Testis (tissue), 3 donors: ENCODE results near the gene HOXA7. TPM values are rescaled to one million over a fixed set of nuclear protein-coding genes. Genes with fewer than 3 reads are reported as not detected.
A peak's percentile ranks its signal among the peaks of the same experiment; 100 is the strongest.

Source experiments
- DNase-seq: peaks from one replicate; pipeline ENCODE4 v3.0.0-alpha.2; 2019
- H3K27ac ChIP-seq, 2 donors: fragments of 200-600 bp; sonication (generic); one replicate each; pipeline ENCODE4 v1.5.1; 2019
- H3K27me3 ChIP-seq: fragments of 200-600 bp; sonication (generic); one replicate; pipeline ENCODE4 v1.5.1; 2019
- H3K36me3 ChIP-seq: fragments of 200-600 bp; sonication (generic); one replicate; pipeline ENCODE4 v1.5.1; 2017; ENCODE audit warnings: low read depth; ENCODE audit errors: missing control alignments
- H3K4me1 ChIP-seq: fragments of 200-600 bp; sonication (generic); one replicate; pipeline ENCODE4 v1.5.1; 2019
- H3K4me3 ChIP-seq, 2 donors: fragments of 200-600 bp; sonication (generic); one replicate each; pipeline ENCODE4 v1.5.1; 2017 to 2019
- H3K9me3 ChIP-seq: fragments of 200-600 bp; sonication (generic); one replicate; pipeline ENCODE4 v1.5.1; 2017
- POLR2A ChIP-seq: fragments of 450-650 bp; IDR thresholded peaks from one replicate; pipeline ENCODE4 v1.6.1; 2017; ENCODE audit warnings: antibody characterized with exemption, mild to moderate bottlenecking, moderate library complexity
- WGBS, 2 donors: methylation state at CpG; one replicate each; pipeline ENCODE4 v1.1.5; 2018; 5-methylcytosine and 5-hydroxymethylcytosine counted together
- intact Hi-C: fragments of 100-400 bp; cut with DNase I; formaldehyde crosslinking; loops from one replicate; pipeline ENCODE4 v1.15.1; 2023; ENCODE audit warnings: low total_unique reads
- polyA plus RNA-seq: library from polyadenylated mRNA; stranded (reverse); fragments of 350-450 nt; fragmentation: Illumina TruSeq; extraction: RNeasy Lipid Tissue Mini Kit (QIAGEN cat#74804); gene quantifications from one replicate; pipeline ENCODE4 v1.2.3, GENCODE V29; 2014; ENCODE audit warnings: low read depth, low replicate concordance; ENCODE audit not compliant: insufficient read depth
- total RNA-seq, 2 donors: library from RNA; depleted of rRNA; stranded (reverse); fragments of >200 nt; gene quantifications; one replicate each; pipeline ENCODE4 v1.2.3, GENCODE V29; 2016
- TF ChIP-seq, protein P1 (sequence below), 3 experiments: fragments of 450-650 bp in 2 of 3; fragments of 200-600 bp in 1 of 3; sonication (generic) in 1 of 3; IDR thresholded peaks; one replicate each; pipeline ENCODE4 v1.5.1; 2016 to 2019; ENCODE audit warnings: antibody characterized with exemption in 3 of 3, mild to moderate bottlenecking in 2 of 3, moderate library complexity in 1 of 3

The HOXA7 gene
- total and polyA plus RNA-seq, 3 donors from 2014 or later = 3.1 to 13.1 (median 7.8) TPM

- Histone ChIP-seq H3K4me1 (peaks cover 9% of the 10 kb centered on the region), H3K9me3 (no peaks in the 10 kb centered on the region), H3K4me3 (no peak overlapping the region), H3K27ac (no peak overlapping the region), H3K36me3 (no peaks in the 10 kb centered on the region), H3K27me3 (no peaks in the 10 kb centered on the region)
- TF ChIP-seq, protein P1, sequence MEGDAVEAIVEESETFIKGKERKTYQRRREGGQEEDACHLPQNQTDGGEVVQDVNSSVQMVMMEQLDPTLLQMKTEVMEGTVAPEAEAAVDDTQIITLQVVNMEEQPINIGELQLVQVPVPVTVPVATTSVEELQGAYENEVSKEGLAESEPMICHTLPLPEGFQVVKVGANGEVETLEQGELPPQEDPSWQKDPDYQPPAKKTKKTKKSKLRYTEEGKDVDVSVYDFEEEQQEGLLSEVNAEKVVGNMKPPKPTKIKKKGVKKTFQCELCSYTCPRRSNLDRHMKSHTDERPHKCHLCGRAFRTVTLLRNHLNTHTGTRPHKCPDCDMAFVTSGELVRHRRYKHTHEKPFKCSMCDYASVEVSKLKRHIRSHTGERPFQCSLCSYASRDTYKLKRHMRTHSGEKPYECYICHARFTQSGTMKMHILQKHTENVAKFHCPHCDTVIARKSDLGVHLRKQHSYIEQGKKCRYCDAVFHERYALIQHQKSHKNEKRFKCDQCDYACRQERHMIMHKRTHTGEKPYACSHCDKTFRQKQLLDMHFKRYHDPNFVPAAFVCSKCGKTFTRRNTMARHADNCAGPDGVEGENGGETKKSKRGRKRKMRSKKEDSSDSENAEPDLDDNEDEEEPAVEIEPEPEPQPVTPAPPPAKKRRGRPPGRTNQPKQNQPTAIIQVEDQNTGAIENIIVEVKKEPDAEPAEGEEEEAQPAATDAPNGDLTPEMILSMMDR (IDR thresholded peaks at IDR 0.05) = no peak
- no peak for TF ChIP-seq POLR2A
- DNase-seq = no peak
- intact Hi-C loops = loop anchor here (10.0 kb wide), 2 partner anchors 741 to 891 kb away; no protein-coding TSS in a partner anchor
- 39 to 42% methylated on average over 2 of the region's 2 CpGs for WGBS, 2 donors
These were observed 37.5 kb upstream of the HOXA7 start for GRCh38 chr7:27194002-27194352.

DNA sequence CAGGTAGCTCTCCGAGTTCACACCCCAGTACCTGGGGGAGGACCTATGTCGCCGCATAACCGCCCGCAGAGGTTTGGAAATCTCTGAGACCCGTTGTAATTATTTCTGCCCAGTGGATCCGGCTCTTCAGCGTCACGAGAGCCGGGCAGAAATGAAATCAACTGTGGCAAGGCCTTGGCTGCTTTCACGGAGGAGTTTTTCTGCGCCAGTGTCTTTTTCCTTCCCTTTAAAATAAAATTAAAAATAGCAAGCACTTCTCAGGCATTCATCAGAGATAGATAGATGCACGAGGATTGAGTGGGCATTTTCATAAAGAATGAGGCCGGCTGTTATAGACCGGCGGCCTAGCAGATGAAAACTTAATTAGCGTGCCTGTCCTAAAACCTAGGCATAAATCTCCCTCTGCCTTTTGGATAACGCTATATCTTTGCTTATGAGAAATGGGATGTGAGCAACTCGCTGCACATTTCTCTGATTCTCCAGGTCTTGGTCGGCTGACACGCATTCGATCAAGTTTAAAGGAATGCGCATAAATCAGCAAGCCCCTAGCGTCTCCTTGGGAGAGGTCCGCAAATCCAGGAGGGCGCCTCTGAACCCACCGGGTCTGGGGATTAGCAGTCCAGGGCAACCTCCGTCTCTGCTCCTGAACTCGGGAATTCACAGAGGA lies 37.0 kb upstream of the HOXA7 start:
- Histone ChIP-seq H3K27me3 (no peaks in the 10 kb centered on the region), H3K27ac (no peak overlapping the region), H3K4me3 (no peak overlapping the region), H3K9me3 (no peaks in the 10 kb centered on the region), H3K4me1 (peaks cover 9% of the 10 kb centered on the region), H3K36me3 (no peaks in the 10 kb centered on the region)
- peak; percentile 9 for DNase-seq
- WGBS, 2 donors = 19% methylated on average over 29 of the region's 29 CpGs
- no peak for TF ChIP-seq POLR2A
- TF ChIP-seq, protein P1 (IDR thresholded peaks at IDR 0.05) = no peak
- intact Hi-C loops = loop anchor here (10.0 kb wide), 2 partner anchors 741 to 891 kb away; no protein-coding TSS in a partner anchor

GRCh38 chr7:27192546-27193334 lies 36.3 kb upstream of the HOXA7 start:
- WGBS, 2 donors = 2% methylated on average over 17 to 72 of the region's 78 CpGs
- Histone ChIP-seq H3K4me3 (peak overlapping the region; percentile 11 to 27), H3K36me3 (no peaks in the 10 kb centered on the region), H3K9me3 (no peaks in the 10 kb centered on the region), H3K27me3 (no peaks in the 10 kb centered on the region), H3K27ac (no peak overlapping the region), H3K4me1 (peaks cover 9% of the 10 kb centered on the region)
- no peak for DNase-seq
- intact Hi-C loops = loop anchor here (10.0 kb wide), 2 partner anchors 742 to 892 kb away; no protein-coding TSS in a partner anchor
- TF ChIP-seq POLR2A = no peak
- TF ChIP-seq, protein P1 (IDR thresholded peaks at IDR 0.05) = no peak

GRCh38 chr7:27191833-27192545 lies 35.5 kb upstream of the HOXA7 start:
- intact Hi-C loops = loop anchor here (10.0 kb wide), 2 partner anchors 743 to 893 kb away; no protein-coding TSS in a partner anchor
- Histone ChIP-seq H3K4me1 (peaks cover 9% of the 10 kb centered on the region), H3K27me3 (no peaks in the 10 kb centered on the region), H3K27ac (no peak overlapping the region), H3K4me3 (peak overlapping the region in 1 of 2 donors; percentile 11), H3K36me3 (no peaks in the 10 kb centered on the region), H3K9me3 (no peaks in the 10 kb centered on the region)
- 22 to 33% methylated on average over 13 to 36 of the region's 42 CpGs for WGBS, 2 donors
- TF ChIP-seq, protein P1 (IDR thresholded peaks at IDR 0.05) = no peak
- no peak for TF ChIP-seq POLR2A
- DNase-seq = no peak
